HG03565 (cell line): ENCODE measurements around the gene OR8I2.
"Not testable (repeated sequence)": the region's sequence is repeated elsewhere in the genome, so short reads cannot be mapped to it uniquely, and the experiment has no call there.

Experiments
- ATAC-seq: cut with Tn5 transposase; IDR thresholded peaks from one replicate; pipeline ENCODE4 v1.9.1; 2021; ENCODE audit warnings: mild to moderate bottlenecking, moderate library complexity; ENCODE audit not compliant: unreplicated experiment

Gene OR8I2

DNA sequence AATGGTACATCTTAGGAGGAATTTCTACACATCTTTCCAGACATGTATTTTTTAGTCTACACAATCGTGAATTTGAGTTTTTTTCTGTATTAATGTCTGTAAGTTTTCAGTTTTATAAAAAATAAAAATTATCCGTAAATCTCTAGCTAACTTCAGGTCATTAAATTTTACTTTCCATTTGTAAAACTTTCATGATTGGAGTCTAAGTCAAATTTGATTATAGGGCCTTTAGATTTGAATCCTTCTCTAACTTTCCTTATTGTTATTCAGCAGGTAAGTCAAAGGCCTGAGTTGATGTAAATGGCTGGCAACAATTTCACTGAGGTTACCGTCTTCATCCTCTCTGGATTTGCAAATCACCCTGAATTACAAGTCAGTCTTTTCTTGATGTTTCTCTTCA is at the start of gene OR8I2:
TSS of gene OR8I2 (plus strand) at position 301 of the 400 bp plus-strand sequence. CDS start at position 301, 0 bp downstream.
- ATAC-seq: no peak

DNA sequence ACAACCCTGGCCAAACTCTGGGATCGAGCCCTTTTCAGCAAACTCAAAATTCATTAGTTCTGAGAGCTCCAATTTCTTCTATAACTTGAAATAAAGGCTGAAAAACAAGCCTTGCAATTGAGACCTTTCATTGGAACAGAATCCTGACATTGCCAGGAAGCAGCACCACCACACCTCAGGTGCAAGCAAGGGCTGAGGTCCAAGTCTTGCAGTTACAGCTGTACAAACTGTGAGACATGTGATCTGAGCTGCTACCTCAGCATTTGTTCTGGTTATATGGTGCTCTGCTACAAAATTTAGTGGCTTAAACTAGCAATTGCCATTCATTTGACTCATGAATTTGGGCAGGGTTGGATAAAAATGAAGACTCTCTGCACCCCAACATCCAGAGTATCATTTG is 47.6 kb upstream of the OR8I2 start:
- ATAC-seq: no peak

DNA sequence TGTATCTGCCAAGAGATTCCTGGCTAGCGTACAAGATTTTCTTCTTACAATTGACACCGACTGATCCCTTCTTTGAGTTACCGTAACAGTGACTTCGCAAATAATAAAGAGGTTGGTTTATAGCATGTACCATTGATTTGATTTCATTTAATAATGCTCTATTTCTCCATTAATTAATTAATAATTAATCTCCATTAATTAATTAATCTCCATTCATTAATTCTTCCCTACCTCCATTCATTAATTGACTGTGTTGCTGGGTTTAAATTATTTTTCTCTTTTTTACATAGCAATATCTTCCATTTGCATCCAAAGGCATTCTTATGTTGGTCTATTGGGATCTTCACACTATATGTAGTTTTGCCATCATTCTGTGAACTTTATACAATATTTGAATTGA is 44.6 kb upstream of the OR8I2 start:
- no peak for ATAC-seq

DNA sequence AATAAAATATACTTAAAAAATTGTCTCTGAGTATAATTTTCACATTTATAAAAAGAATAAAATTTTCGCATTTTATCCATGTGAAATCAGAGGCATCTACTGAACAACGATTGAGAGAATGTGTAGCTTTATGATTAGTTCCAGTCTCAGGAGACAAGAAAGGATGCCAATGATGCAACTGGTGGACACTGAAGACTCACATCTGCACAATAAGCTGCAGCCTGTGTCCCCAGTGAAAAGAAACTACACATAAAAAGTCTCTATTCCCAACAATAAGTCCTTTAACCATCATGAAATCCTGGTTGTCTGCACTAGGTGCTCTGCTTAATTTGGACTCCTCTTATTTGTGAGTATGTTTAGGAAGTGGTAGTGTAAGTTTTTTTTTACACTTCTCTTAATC is 43.6 kb upstream of the OR8I2 start:
- no peak for ATAC-seq

DNA sequence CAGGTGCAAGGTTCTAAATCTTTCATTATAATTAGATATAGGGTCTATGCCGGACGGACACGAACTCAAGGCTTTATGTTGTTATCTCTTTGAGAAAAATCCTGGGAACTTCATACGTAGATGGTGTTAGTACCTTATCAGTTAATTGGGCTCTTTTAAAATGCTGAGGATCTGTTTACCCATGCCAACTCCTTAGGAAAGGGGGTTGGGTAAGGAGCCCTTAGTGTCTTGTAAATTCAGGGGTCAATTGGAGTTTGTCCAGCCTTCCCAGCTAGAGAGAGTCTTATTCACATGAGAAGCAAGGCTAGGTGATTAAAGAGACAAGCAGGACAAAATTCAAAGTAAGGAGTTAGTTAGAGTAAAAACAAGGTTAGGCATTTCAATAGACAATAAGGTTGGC is 36.7 kb upstream of the OR8I2 start:
- ATAC-seq: not testable (repeated sequence)

DNA sequence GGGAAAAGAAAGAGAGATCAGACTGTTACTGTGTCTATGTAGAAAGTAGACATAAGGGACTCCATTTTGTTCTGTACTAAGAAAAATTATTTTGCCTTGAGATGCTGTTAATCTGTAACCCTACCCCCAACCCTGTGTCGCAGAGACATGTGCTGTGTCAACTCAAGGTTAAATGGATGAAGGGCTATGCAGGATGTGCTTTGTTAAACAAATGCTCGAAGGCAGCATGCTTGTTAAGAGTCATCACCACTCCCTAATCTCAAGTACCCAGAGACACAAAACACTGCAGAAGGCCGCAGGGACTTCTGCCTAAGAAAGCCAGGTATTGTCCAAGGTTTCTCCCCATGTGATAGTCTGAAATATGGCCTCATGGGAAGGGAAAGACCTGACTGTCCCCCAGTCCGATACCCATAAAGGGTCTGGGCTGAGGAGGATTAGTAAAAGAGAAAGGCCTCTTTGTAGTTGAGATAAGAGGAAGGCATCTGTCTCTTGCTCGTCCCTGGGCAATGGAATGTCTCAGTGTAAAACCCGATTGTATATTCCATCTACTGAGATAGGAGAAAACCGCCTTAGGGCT is 35.4 kb upstream of the OR8I2 start:
- ATAC-seq: not testable (repeated sequence)

DNA sequence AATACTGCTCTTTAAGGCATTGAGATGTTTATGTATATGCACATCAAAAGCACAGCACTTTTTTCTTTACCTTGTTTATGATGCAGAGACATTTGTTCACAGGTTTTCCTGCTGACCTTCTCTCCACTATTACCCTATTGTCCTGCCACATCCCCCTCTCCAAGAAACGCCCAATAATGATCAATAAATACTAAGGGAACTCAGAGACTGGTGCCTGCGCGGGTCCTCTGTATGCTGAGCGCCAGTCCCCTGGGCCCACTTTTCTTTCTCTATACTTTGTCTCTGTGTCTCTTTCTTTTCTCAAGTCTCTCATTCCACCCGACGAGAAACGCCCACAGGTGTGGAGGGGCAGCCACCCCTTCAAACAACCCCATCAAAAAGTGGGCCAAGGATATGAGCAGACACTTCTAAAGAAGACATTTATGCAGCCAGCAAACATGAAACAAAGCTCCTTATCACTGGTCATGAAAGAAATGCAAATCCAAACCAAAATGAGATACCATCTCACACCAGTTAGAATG is 34.8 kb upstream of the OR8I2 start:
- ATAC-seq: not testable (repeated sequence)

DNA sequence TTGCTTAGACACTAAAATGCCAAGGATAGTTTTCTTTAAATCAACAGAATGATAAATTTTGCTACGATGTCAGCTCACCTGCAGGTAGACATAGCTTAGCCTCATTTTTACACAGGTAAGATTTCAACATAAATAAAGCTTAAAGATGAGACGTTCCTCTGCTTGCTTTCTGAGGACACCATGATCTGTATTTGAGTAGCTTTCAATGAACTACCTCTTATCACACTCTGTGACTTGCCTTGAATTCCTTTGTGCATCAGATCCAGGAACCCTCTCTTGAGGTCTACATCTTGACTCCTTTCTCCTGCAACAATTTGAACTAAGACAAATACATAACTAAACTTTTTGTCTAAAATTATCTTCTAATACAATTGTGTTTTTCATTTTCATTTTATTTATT is 26.1 kb upstream of the OR8I2 start:
- ATAC-seq: no peak

DNA sequence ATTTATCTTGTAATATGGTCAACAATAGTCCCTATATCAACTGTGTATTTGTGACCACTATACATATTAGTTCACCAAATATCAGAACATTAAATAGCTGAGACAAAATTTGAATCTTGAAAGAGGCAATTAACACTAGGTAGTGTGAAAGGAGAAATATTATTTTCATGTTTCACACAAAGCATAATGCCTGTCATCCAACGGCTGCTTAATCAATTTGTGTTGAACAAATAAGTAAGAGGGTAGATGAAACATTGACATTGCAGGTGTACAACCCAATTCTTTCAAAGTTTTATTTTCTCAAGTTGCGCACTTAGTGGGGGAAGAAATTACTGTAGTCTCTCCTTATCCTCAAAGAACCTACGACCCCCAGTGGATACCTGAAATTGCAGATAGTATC is 3.4 kb upstream of the OR8I2 start:
- no peak for ATAC-seq

DNA sequence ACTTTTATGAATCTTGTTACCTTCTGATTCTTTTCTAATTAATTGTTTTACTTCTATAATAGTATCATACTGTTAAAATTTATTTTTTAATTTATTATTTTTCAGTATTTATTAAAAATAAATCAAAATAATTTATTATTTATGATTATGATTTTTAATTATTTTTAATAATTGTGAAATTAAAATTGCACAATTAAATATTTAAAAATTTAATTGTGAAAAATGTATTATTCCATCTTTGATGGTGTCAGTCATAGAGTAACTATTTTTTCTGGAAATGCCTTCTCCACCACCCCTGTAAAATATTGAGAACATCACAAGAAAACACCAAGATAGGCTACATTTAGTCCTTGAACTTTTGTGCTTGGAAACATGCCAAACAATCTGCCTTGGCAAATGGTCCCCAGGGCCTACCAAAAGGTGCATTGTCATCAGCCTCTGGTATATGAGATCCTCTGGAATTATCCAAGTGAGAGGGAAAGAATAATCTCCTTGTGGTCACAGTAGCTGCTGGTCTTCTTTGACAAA is 10.2 kb downstream of the OR8I2 start, which contains the start of gene OR8H2:
TSS of gene OR8H2 (plus strand) at position 478 of the 528 bp plus-strand sequence. CDS start 1,356 bp downstream, outside the sequence.
- no peak for ATAC-seq

DNA sequence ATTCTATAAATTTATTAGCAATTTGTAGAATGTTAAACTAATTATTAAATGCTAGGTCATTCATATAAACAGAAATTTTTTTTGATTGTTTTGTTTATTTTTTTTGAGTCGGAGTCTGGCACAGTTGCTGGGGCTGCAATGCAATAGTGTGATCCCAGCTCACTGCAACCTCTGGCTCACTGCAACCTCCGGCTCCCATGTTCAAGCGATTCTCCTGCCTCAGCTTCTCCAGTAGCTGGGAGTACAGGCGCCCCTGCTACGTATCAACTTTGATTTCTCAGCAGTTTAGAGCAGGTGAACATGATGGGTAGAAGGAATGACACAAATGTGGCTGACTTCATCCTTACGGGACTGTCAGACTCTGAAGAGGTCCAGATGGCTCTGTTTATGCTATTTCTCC is 29.0 kb downstream of the OR8I2 start, which contains the start of gene OR8H3:
TSS of gene OR8H3 (plus strand) at position 301 of the 400 bp plus-strand sequence. CDS start at position 301, 0 bp downstream.
- ATAC-seq: no peak

DNA sequence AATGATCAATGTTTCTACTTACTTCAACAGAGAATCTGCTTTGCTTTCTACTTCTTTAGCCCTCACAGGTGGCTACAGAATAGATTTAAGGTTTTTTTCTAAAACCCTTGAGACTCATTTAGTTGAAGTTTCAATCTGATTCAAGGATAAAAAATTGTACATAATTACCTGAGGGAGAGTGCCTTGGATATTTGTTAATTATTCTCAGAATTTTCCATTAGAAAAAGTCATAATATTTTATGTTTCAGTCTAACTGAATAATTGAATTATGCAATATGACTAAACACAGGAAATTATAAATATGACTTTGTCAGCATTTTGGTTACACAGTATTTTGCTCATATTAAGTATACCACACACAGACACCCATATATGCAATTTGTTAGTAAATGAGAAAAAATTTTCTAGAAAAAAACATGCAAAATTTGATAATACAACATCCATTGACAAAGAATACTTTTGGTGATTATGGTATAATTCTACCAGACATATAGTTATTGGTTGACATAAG is 47.1 kb downstream of the OR8I2 start, which contains the start of gene OR8J3:
TSS of gene OR8J3 (minus strand) at position 51 of the 511 bp plus-strand sequence. CDS start 2,483 bp downstream, outside the sequence.
- ATAC-seq: no peak

DNA sequence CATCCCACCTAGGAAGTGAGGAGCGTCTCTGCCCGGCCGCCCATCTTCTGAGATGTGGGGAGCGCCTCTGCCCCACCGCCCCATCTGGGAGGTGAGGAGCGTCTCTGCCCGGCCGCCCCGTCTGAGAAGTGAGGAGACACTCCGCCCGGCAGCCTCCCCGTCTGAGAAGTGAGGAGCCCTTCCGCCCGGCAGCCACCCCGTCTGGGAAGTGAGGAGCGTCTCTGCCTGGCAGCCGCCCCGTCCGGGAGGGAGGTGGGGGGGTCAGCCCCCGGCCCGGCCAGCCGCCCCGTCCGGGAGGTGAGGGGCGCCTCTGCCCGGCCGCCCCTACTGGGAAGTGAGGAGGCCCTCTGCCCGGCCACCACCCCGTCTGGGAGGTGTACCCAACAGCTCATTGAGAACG is 50.6 kb downstream of the OR8I2 start:
- not testable (repeated sequence) for ATAC-seq
